GM19351 (cell line): Measurements from ENCODE around the gene SLC19A1.

ENCODE experiments used
- ATAC-seq: cut with Tn5 transposase; IDR thresholded peaks from one replicate; pipeline ENCODE4 v1.9.1; 2021; ENCODE audit warnings: mild to moderate bottlenecking, moderate library complexity; ENCODE audit not compliant: unreplicated experiment

SLC19A1 gene

DNA sequence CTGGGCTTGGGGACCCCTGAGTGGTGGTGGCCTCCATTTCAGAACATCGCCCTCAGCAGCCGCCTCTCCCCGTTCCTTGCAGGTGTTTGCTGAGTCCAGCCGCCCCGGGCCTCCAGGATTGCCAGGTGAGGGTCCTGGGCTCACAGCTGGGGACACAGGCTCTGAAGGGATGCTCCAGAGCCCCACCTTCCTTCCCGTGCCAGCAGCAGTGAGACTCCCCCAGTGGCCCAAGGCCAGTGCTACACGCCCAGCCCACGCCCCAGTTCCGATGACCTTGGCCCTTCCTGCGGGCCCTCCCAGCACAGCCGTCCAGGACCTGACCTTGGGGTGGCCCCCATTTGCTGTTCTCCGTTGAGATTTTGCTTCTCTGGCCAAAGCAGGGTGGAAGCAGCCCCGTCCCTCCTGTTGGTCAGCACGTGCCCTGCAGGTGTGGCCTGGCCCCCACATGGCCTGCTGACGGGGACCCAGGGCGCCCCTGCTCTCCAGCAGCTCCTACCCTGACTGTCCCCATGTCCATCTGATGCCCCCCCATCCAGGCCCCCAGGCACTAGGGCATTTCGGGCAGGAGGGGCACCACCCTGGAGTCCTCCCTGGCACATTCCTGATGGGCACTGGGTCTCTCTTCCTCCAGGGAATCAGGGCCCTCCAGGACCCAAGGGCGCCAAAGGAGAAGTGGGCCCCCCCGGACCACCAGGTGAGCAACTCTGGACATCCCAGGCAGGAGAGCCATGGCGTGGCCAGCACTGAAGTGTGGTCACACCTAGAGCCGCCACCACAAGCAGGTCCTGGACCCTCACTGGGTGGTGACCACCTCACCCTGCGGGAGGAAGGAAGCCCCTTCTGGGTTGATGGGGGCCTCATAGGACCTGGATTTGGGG, 45.0 kb downstream of the SLC19A1 start:
- no peak for ATAC-seq

DNA sequence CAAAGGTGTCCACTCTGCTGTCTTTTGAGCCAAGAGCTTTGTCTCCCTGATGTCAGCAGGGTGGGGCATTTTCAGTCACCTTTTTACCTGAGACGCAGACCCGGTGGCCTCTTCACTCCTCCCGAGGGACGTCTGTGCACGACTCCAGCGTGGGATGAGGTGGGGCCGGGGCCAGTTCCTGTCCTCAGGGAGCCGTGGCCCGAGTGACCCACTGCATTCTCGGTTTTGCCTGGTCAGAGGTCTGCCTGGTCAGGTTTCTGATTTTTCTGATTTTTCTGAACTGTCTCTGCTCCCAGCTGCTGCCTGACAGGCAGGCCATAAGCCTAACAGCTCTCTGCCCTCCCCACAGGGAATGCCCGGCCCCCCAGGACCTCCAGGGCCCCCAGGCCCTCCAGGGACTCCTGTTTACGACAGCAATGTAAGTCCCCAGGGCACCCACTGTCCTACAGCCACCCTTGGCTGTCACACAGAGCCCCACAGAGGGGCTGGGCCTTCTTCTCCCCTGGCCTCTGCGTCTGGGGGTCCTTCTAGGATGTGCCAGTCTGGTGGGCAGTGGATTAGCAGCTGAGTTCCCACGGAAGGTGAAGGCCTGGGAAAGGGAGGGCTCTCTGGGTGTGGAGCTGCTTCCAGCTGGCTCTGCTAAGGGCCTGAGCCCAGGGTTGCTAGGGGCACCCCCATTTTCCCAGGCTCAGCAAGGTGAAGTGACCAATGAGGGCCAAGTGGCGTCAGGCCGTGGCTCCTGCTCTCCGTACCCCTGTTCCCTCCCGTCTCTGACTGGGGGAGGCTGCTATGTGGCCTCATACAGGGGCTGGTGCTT, 45.9 kb downstream of the SLC19A1 start:
- ATAC-seq = no peak

DNA sequence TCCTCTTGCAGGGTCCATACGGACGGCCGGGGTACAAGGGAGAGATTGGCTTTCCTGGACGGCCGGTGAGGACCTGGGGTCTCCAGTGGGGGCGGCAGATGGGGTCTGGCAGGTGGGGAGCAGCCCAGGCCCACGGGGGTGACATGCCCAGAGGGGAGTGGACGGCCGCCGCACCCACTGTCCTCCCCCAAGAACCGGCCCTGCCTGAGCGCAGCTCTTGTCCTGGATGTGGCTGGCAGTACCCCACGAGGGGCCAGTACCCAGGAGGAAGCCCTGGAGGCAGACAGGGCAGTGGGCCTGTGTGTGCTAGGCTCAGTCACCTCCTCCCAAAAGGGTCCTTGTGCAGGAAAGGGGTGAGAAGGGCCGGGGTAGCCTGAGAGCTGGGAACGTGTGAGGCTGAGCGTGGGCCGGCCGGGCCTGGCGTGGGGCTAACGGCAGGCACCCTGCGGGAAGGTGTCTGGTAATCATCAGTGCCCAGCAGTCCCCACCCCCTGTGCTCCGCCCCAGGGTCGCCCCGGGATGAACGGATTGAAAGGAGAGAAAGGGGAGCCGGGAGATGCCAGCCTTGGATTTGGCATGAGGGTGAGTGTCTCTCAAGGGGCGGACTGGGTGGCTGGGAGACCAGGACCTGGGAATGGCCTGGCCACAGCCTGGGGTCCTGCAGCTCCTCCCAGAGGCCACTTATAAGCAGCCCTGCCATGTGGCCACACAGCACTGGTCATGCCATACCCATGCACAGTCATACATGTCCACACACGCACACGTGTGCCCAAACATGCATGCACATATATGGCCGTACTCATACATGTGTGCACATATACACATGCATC, 47.2 kb downstream of the SLC19A1 start:
- ATAC-seq = no peak

DNA sequence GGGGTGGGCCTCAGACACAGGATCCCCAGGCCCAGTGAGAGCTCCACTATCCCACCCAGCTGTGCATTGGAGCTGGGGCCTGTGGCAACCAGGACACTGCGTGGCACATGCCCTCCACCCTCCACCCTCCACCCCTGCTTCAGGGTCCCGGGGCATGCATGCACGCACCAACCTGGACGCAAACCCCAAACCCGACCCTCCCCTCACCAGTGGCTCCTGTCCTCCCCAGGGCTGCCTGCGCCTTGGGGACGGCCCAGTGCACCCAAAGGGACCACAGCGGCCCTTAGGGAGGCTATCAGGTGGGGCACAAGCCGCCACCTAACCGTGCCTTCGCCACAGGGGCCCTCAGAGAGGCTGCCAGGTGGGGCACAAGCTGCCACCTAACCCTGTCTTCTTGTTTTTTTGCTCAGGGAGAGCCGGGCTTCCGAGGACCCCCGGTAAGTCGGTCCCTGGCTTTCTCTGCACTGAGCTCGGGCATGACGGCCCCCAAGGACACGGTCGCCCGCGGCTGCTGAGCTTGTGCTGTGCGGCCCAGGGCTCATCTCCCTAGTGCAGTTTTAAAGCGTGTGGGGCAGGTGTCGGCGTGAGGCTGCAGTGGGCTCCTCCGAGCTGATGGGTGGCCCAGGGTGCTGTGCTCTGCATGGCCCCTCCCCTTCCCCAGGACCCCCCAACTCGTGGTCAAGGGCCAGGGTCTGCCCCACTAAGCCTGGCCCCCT, 47.9 kb downstream of the SLC19A1 start:
- no peak for ATAC-seq

GRCh38 chr21:45493401-45494001, 48.7 kb downstream of the SLC19A1 start:
- ATAC-seq = no peak

GRCh38 chr21:45492765-45493164, 49.5 kb downstream of the SLC19A1 start:
- ATAC-seq = no peak

DNA sequence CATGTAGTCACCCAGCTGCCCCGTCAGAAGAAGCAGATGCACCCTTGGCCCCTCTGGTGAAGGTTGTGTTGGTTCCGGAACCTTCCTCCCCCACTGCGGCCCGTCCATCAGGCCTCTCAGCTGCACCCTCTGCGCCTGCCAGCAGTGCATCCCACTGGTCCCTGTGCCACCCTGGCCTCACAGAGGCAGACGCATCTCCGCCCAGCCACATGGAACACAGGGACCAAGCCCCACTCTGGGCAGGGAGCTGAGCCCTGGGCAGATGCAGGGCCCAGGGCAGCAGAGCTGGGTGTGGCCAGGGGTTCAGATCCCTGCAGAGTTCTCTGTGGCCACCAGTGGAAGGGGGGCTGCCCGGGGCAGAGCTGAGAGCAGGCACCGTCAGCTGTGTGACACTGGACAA, 50.6 kb downstream of the SLC19A1 start:
- ATAC-seq = no peak

- no peak for ATAC-seq
Observed at GRCh38 chr21:45491056-45491455, 51.2 kb downstream of the SLC19A1 start.

DNA sequence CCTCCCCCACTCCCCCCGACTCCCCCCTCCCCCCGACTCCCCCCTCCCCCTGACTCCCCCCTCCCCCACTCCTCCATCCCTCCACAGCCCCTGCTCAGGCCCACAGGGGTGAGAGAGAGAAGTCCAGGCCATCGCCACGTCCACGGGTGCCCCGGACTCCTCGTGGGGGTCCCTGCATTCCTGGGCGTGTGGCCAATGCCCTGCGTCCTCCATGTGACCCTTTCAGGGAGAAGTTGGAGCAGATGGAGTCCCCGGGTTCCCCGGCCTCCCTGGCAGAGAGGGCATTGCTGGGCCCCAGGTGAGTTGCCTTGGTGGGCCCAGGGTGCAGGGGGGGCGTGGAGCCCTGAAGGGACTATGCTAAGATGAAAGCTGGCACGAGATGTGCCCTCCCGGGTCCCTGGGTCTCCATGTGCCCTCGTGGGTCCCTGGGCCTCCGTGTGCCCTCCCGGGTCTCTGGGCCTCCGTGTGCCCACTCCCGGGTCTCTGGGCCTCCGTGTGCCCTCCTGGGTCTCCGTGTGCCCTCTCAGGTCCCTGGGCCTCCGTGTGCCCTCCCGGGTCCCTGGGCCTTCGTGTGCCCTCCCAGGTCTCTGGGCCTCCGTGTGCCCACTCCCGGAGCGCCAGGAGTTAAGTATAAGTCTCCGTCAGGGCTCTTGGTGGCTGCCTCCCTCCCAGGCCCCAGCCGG, 52.0 kb downstream of the SLC19A1 start:
- ATAC-seq = no peak

- ATAC-seq = no peak
Observed at GRCh38 chr21:45489722-45489982, 52.6 kb downstream of the SLC19A1 start.

GRCh38 chr21:45488931-45489721, 53.1 kb downstream of the SLC19A1 start:
- no peak for ATAC-seq

- ATAC-seq = no peak
Observed at GRCh38 chr21:45487891-45488600, 54.2 kb downstream of the SLC19A1 start.

DNA sequence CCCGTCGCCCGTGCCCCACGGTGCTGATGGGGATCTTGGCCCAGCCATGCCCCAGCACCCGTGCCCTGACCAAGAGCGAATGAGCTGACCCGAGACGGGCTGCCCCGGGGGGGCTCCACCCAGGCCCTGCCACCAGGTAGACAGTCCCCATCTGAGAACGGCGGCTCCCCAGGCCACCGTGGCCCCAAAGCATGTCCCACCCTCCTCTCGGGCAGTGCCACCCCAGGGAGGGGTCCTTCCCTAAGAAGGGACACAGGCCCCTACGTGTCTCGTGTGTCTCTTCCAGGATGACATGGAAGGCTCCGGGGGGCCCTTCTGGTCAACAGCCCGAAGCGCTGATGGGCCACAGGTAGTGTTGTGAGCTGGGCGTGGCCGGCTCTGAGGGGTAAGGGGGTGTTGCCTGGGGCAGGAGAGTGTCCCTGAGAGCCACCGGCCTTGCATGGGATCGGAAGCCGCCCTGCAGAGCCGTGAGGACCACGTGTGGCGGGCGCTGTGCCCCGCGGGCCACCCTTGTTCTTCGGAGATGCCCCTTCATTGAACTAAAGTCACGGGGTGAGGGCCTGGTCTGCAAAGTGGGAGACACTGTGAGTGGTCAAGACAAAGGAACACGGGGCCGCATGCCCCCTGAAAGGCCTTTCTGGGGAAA, 55.0 kb downstream of the SLC19A1 start:
- ATAC-seq = no peak

DNA sequence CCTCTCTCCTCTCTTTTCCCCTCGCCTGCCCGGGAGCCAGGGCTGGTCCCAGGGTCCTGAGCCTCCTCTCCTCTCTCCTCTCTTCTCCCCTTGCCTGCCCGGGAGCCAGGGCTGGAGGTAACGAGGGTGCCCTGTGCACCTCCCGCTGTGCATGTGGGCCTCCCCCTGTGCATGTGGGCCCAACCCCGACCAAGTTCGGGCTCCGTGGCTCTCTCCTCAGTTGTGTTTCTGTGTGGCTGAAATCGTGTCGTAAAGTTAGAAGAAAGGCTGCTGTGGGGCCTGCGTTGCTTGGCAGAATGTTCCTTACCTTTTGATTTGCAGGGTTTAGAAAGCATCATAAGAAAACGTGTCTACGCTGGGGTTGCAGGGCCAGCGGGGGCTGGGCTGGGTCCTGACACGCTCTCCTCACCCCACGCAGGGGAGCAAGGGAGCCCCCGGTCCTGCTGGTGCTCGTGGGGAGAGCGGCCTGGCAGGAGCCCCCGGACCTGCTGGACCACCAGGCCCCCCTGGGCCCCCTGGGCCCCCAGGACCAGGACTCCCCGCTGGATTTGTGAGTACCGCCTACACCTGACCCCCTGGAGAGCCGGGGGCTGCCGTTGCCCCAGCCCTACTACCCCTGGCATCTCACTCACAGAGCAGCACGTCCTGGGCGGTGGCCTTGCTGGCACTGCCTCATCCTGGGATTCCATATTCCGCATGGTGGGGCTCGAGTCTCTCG, 55.6 kb downstream of the SLC19A1 start:
- ATAC-seq = no peak

- ATAC-seq = no peak
Observed at GRCh38 chr21:45485686-45486442, 56.4 kb downstream of the SLC19A1 start.

- no peak for ATAC-seq
Observed at GRCh38 chr21:45484318-45484717, 57.9 kb downstream of the SLC19A1 start.
